GM23338 (cell line): ENCODE data around the gene ERN1.

Experiments
- EZH2 ChIP-seq: fragments of 200-600 bp; sonication (generic); IDR thresholded peaks from one replicate; pipeline ENCODE4 v1.8.0; 2017; ENCODE audit warnings: antibody characterized with exemption, mild to moderate bottlenecking, low read depth; ENCODE audit not compliant: unreplicated experiment
- EZH2phosphoT487 ChIP-seq: fragments of 200-600 bp; sonication (generic); IDR thresholded peaks from one replicate; pipeline ENCODE4 v1.8.1; 2018; ENCODE audit warnings: antibody characterized with exemption; ENCODE audit not compliant: unreplicated experiment
- POLR2AphosphoS5 ChIP-seq: IDR thresholded peaks from 2 replicates; pipeline ENCODE4 v1.6.1; 2016; ENCODE audit warnings: antibody characterized with exemption, low read depth
- ZNF331 ChIP-seq: fragments of 250-450 bp; sonication (Bioruptor Pico); IDR thresholded peaks from 2 replicates; pipeline ENCODE4 v1.5.0; 2020; ENCODE audit warnings: low read depth, mild to moderate bottlenecking, moderate library complexity
- TF ChIP-seq, protein P1 (sequence below), 2 experiments: fragments of 200-600 bp in 1 of 2; sonication (generic) in 1 of 2; conservative IDR thresholded peaks; 2 replicates each; pipeline versions ENCODE4 v1.5.1 to v1.6.1; 2016 to 2017; ENCODE audit warnings: antibody characterized with exemption in 2 of 2, low read depth in 2 of 2, mild to moderate bottlenecking in 2 of 2, moderate library complexity in 1 of 2

DNA sequence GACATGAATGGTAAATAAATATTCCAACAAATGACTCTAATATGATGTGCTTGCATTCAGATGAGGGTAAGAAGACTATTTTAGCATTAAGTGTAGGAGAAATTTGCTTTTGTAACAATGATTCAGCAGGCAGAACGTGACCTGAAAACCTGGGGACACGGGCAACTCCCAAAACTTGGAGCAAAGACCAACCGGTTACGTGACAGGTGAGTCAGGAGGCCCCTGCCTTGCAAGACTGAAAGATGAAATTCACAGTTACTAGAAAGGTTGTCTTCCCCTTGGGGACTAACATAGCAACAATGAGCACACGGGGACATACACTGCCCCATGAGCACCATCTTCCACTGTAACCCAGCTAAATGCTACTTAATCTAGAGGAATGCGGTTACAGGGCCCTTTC is 33.5 kb upstream of the ERN1 start:
- TF ChIP-seq, protein P1, sequence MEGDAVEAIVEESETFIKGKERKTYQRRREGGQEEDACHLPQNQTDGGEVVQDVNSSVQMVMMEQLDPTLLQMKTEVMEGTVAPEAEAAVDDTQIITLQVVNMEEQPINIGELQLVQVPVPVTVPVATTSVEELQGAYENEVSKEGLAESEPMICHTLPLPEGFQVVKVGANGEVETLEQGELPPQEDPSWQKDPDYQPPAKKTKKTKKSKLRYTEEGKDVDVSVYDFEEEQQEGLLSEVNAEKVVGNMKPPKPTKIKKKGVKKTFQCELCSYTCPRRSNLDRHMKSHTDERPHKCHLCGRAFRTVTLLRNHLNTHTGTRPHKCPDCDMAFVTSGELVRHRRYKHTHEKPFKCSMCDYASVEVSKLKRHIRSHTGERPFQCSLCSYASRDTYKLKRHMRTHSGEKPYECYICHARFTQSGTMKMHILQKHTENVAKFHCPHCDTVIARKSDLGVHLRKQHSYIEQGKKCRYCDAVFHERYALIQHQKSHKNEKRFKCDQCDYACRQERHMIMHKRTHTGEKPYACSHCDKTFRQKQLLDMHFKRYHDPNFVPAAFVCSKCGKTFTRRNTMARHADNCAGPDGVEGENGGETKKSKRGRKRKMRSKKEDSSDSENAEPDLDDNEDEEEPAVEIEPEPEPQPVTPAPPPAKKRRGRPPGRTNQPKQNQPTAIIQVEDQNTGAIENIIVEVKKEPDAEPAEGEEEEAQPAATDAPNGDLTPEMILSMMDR (conservative IDR thresholded peaks at IDR 0.05; ENCODE audit: low read depth in 2 of 2), result no peak
- no peak for TF ChIP-seq EZH2phosphoT487
- TF ChIP-seq EZH2, result no peak
- no peak for TF ChIP-seq ZNF331
- TF ChIP-seq POLR2AphosphoS5, result no peak
